ENCODE results near the gene PDP2.

The PDP2 gene

GRCh38 chr16:66844342-66845079 lies 35.8 kb upstream of the PDP2 start, which contains the start of gene CA7:
Gene CA7 (plus strand): TSS chr16:66844414. CDS start chr16:66844488, 74 bp downstream.
- no peaks in the 10 kb centered on the region for H3K4me1 ChIP-seq
- H2AFZ ChIP-seq = peak within 1 kb of the TSS; percentile 86
- H3K79me2 ChIP-seq = no peaks in the 10 kb centered on the region
- H3K27ac ChIP-seq = no peak within 1 kb of the TSS
- H3K9me3 ChIP-seq (ENCODE audit: control insufficient read depth, low read length) = no peaks in the 10 kb centered on the region
- peak within 1 kb of the TSS; percentile 86 for H3K4me2 ChIP-seq (ENCODE audit: low read length)
- TF ChIP-seq CTCF (IDR thresholded peaks at IDR 0.05) = no peak
- H3K4me3 ChIP-seq (ENCODE audit: low read depth, low read length) = peak within 1 kb of the TSS; percentile 43
- H3K36me3 ChIP-seq (ENCODE audit: control insufficient read depth, insufficient read depth, low read length) = no peaks in the 10 kb centered on the region
- no peaks in the 10 kb centered on the region for H3K27me3 ChIP-seq (ENCODE audit: control insufficient read depth, insufficient read depth, low read length)
- H3K9ac ChIP-seq = no peak within 1 kb of the TSS

- peak overlapping the region; percentile 86 for H2AFZ ChIP-seq
- H3K9me3 ChIP-seq (ENCODE audit: control insufficient read depth, low read length) = no peaks in the 10 kb centered on the region
- H3K4me2 ChIP-seq (ENCODE audit: low read length) = peak overlapping the region; percentile 86
- no peak overlapping the region for H3K9ac ChIP-seq
- no peaks in the 10 kb centered on the region for H3K79me2 ChIP-seq
- no peak overlapping the region for H3K27ac ChIP-seq
- no peaks in the 10 kb centered on the region for H3K27me3 ChIP-seq (ENCODE audit: control insufficient read depth, insufficient read depth, low read length)
- no peaks in the 10 kb centered on the region for H3K36me3 ChIP-seq (ENCODE audit: control insufficient read depth, insufficient read depth, low read length)
- H3K4me1 ChIP-seq = no peaks in the 10 kb centered on the region
- peak overlapping the region; percentile 43 for H3K4me3 ChIP-seq (ENCODE audit: low read depth, low read length)
- TF ChIP-seq CTCF (IDR thresholded peaks at IDR 0.05) = no peak
These were observed 35.3 kb upstream of the PDP2 start for GRCh38 chr16:66845080-66845410.

GRCh38 chr16:66845791-66846221 lies 34.5 kb upstream of the PDP2 start:
- H3K4me3 ChIP-seq (ENCODE audit: low read depth, low read length) = no peak overlapping the region
- TF ChIP-seq CTCF (IDR thresholded peaks at IDR 0.05) = no peak
- H3K36me3 ChIP-seq (ENCODE audit: control insufficient read depth, insufficient read depth, low read length) = no peaks in the 10 kb centered on the region
- no peaks in the 10 kb centered on the region for H3K9me3 ChIP-seq (ENCODE audit: control insufficient read depth, low read length)
- H3K4me2 ChIP-seq (ENCODE audit: low read length) = no peak overlapping the region
- no peak overlapping the region for H2AFZ ChIP-seq
- no peaks in the 10 kb centered on the region for H3K27me3 ChIP-seq (ENCODE audit: control insufficient read depth, insufficient read depth, low read length)
- H3K9ac ChIP-seq = no peak overlapping the region
- H3K27ac ChIP-seq = no peak overlapping the region
- no peaks in the 10 kb centered on the region for H3K4me1 ChIP-seq
- no peaks in the 10 kb centered on the region for H3K79me2 ChIP-seq

- no peaks in the 10 kb centered on the region for H3K79me2 ChIP-seq
- no peak for TF ChIP-seq CTCF (IDR thresholded peaks at IDR 0.05)
- no peak overlapping the region for H3K4me3 ChIP-seq (ENCODE audit: low read depth, low read length)
These were observed 34.0 kb upstream of the PDP2 start for GRCh38 chr16:66846266-66846665.

GRCh38 chr16:66846831-66847230 lies 33.5 kb upstream of the PDP2 start:
- no peak overlapping the region for H2AFZ ChIP-seq
- H3K4me1 ChIP-seq = no peaks in the 10 kb centered on the region
- no peaks in the 10 kb centered on the region for H3K9me3 ChIP-seq (ENCODE audit: control insufficient read depth, low read length)
- no peak overlapping the region for H3K4me3 ChIP-seq (ENCODE audit: low read depth, low read length)
- no peaks in the 10 kb centered on the region for H3K79me2 ChIP-seq
- TF ChIP-seq CTCF (IDR thresholded peaks at IDR 0.05) = no peak
- H3K36me3 ChIP-seq (ENCODE audit: control insufficient read depth, insufficient read depth, low read length) = no peaks in the 10 kb centered on the region
- no peak overlapping the region for H3K9ac ChIP-seq
- no peak overlapping the region for H3K27ac ChIP-seq
- H3K4me2 ChIP-seq (ENCODE audit: low read length) = no peak overlapping the region
- H3K27me3 ChIP-seq (ENCODE audit: control insufficient read depth, insufficient read depth, low read length) = no peaks in the 10 kb centered on the region

More at GRCh38 chr16:66846266-66846665, 34.0 kb upstream of the PDP2 start:
- Histone ChIP-seq H3K36me3 (ENCODE audit: control insufficient read depth, insufficient read depth, low read length) (no peaks in the 10 kb centered on the region), H3K4me1 (no peaks in the 10 kb centered on the region), H2AFZ (no peak overlapping the region), H3K27ac (no peak overlapping the region), H3K9ac (no peak overlapping the region), H3K27me3 (ENCODE audit: control insufficient read depth, insufficient read depth, low read length) (no peaks in the 10 kb centered on the region), H3K9me3 (ENCODE audit: control insufficient read depth, low read length) (no peaks in the 10 kb centered on the region), H3K4me2 (ENCODE audit: low read length) (no peak overlapping the region)

Data from parathyroid adenoma (tissue), 2 donors.